Thoracic aorta (tissue), 2 donors: Measurements from ENCODE around the gene CDH23. TPM values are rescaled to one million over a fixed set of nuclear protein-coding genes. Genes with fewer than 3 reads are reported as not detected.

Experiments
- ATAC-seq: fragments of 150-250 bp; one replicate; pipeline ENCODE4 v1.8.0; 2017; ENCODE audit warnings: low read depth; ENCODE audit not compliant: insufficient number of reproducible peaks, low FRiP score
- DNase-seq: peaks from one replicate; pipeline ENCODE4 v3.0.0-alpha.2; 2020; ENCODE audit warnings: low spot score
- H3K27ac ChIP-seq, 2 donors: fragments of 200-600 bp; sonication (generic); 1 replicate in 1 of 2; 2 replicates in 1 of 2; pipeline ENCODE4 v1.5.1; 2016; ENCODE audit warnings: mild to moderate bottlenecking in 2 of 2, moderate library complexity in 2 of 2
- H3K27me3 ChIP-seq: fragments of 200-600 bp; sonication (generic); replicated peaks from 2 replicates; pipeline ENCODE4 v1.6.0; 2016; ENCODE audit warnings: mild to moderate bottlenecking; ENCODE audit not compliant: insufficient read depth
- H3K36me3 ChIP-seq: fragments of 200-600 bp; sonication (generic); one replicate; pipeline ENCODE4 v1.5.1; 2016
- H3K4me1 ChIP-seq, 2 donors: fragments of 200-600 bp; sonication (generic); 1 replicate in 1 of 2; 2 replicates in 1 of 2; pipeline versions ENCODE4 v1.5.1 to v1.6.0; 2016; ENCODE audit warnings: low read depth in 2 of 2, mild to moderate bottlenecking in 1 of 2; ENCODE audit not compliant: control insufficient read depth in 1 of 2
- H3K4me3 ChIP-seq: fragments of 200-600 bp; sonication (generic); 2 replicates; pipeline ENCODE4 v1.5.1; 2016; ENCODE audit warnings: mild to moderate bottlenecking
- H3K9me3 ChIP-seq: fragments of 200-600 bp; sonication (generic); 2 replicates; pipeline ENCODE4 v1.5.1; 2016
- total RNA-seq, 2 donors: library from RNA; depleted of rRNA; stranded (reverse); fragments of >200 nt; gene quantifications; one replicate each; pipeline versions ENCODE4 v1.1.0 to v1.2.3, GENCODE V29; 2016
- TF ChIP-seq, protein P1 (sequence below): fragments of 200-600 bp; sonication (generic); IDR thresholded peaks from one replicate; pipeline ENCODE4 v1.5.1; 2019; ENCODE audit warnings: antibody characterized with exemption

Gene CDH23
- total RNA-seq, 2 donors from 2014 or later = 10.6 to 10.8 TPM

DNA sequence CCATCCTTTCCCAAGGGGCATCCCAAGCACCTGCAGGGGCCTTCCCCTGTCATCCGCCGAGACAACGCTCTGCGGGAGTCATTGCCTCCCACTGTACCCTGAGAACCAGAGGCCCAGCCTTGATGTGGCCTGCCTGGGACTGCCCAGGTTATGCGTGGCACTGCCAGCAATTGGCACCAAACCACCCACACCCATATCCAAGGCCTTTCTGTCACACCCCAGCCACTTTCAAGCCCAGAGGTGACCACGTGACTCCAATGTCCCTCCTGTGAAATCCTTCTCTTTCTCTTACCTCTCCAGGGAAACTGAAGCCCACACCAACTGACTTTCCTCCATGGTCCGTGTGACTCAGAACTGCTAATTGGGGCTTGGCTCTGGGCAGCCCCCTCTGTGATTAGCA lies 198.9 kb downstream of the CDH23 start:
- Histone ChIP-seq H3K27me3 (no peaks in the 10 kb centered on the region), H3K27ac (no peak overlapping the region), H3K36me3 (no peaks in the 10 kb centered on the region), H3K4me3 (no peak overlapping the region), H3K9me3 (no peaks in the 10 kb centered on the region), H3K4me1 (peaks cover 0 to 10% of the 10 kb centered on the region in 2 donors)
- no peak for DNase-seq
- TF ChIP-seq, protein P1, sequence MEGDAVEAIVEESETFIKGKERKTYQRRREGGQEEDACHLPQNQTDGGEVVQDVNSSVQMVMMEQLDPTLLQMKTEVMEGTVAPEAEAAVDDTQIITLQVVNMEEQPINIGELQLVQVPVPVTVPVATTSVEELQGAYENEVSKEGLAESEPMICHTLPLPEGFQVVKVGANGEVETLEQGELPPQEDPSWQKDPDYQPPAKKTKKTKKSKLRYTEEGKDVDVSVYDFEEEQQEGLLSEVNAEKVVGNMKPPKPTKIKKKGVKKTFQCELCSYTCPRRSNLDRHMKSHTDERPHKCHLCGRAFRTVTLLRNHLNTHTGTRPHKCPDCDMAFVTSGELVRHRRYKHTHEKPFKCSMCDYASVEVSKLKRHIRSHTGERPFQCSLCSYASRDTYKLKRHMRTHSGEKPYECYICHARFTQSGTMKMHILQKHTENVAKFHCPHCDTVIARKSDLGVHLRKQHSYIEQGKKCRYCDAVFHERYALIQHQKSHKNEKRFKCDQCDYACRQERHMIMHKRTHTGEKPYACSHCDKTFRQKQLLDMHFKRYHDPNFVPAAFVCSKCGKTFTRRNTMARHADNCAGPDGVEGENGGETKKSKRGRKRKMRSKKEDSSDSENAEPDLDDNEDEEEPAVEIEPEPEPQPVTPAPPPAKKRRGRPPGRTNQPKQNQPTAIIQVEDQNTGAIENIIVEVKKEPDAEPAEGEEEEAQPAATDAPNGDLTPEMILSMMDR = no peak
- no peak for ATAC-seq

DNA sequence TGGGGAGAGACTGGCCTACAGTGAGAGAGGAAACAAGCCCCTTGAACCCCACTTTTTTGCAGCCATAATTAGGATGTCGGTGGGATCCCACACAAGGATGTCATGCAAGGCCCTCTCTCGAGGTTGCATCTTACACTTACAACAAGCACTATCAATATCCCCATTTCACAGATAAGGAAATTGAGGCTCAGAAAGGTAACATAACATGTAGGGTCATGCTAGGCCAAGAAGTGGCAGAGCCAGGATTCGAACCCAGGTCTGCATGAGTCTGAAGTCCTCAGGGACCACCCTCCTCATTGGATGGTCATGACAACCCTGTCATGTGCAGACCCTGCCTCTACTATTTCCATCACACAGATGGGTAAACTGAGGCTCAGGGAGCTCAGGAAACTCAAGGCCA lies 199.4 kb downstream of the CDH23 start:
- Histone ChIP-seq H3K36me3 (no peaks in the 10 kb centered on the region), H3K27me3 (no peaks in the 10 kb centered on the region), H3K4me1 (peaks cover 0 to 10% of the 10 kb centered on the region in 2 donors), H3K4me3 (no peak overlapping the region), H3K9me3 (no peaks in the 10 kb centered on the region), H3K27ac (no peak overlapping the region)
- ATAC-seq (no peak), DNase-seq (no peak)
- TF ChIP-seq, protein P1 = no peak

DNA sequence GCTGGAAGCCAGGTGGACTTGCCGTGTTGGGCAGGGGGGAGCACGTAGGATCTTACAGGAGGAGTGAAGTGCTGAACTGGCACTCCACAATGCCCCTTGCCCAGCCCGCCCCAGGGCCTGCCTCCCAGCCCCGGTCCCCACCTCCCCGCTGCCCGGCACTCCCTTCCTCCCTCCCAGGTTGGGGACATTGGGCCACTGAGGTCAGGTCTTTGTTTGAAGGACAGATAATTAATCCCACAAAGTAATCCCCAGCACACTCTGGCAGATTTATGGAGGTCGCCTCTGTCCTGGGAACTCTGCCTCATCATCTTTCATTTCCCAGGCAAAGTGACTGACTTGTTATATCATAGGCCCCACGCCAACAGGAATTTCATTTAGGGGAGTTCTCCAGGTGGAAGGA lies 200.0 kb downstream of the CDH23 start:
- Histone ChIP-seq H3K27ac (no peak overlapping the region), H3K4me3 (no peak overlapping the region), H3K9me3 (no peaks in the 10 kb centered on the region), H3K4me1 (peaks cover 0 to 10% of the 10 kb centered on the region in 2 donors), H3K27me3 (no peaks in the 10 kb centered on the region), H3K36me3 (no peaks in the 10 kb centered on the region)
- ATAC-seq = no peak
- TF ChIP-seq, protein P1 = no peak
- DNase-seq = no peak

DNA sequence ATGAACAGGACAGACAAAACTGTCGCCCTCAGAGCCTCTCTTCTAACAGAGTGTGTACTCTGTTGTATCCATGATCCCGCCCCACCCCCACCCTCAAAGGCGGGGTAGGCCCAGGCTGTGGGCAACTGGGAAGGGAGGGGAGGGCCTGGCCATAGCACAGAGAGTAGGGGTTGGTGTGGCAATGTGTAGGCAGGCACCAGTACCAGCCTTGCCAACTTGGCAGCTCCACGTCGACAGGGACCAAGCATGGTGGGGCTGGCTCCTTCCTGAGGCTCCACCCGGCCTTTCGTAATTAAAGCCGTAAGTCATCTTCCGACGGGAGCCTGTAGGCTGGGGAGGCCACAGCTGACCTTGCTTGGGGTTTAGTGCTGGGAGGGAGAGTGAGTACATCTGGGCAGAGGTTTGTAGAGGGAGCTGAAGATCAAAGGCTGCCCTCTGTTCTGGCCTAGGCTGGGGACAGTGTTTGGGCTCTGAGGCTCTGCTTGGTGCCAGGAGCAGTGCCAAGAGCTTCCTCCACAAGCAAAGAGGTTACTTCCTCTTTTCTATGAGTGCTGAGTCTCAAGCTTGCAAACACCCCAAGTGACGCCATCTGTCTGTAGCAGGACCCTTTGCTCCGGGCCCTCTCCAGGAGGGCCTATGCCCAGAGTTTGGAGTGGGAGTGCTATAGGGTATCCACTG lies 201.2 kb downstream of the CDH23 start:
- TF ChIP-seq, protein P1 = no peak
- H3K4me1 ChIP-seq = peaks cover 0 to 10% of the 10 kb centered on the region in 2 donors
- no peaks in the 10 kb centered on the region for H3K9me3 ChIP-seq
- no peaks in the 10 kb centered on the region for H3K36me3 ChIP-seq
- ATAC-seq (no peak), DNase-seq (no peak)
- H3K27me3 ChIP-seq = no peaks in the 10 kb centered on the region
- H3K27ac ChIP-seq = peak overlapping the region in 1 of 2 donors; percentile 46
- no peak overlapping the region for H3K4me3 ChIP-seq

DNA sequence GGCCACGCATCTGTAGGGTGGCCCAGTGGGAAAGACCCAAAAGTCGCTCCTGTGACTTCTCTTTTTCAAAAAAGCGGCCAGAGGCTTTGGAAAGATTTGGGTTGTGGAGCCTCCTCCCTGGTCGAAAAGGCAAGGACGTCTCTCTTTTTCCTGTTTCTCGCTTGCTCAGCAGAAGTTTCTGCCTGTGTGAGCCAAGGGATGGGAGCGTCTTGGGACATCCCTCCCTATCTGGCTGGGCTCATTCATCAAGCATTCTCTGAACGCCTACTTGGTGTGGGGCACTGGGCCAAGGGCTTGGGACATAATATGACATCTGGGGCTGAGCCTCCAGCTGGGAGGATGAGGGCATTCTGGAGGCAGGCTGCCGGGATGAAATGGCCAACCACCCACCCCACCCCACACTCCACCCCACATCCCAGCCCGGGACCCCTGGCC lies 201.9 kb downstream of the CDH23 start:
- H3K27me3 ChIP-seq = no peaks in the 10 kb centered on the region
- DNase-seq (no peak), ATAC-seq (no peak)
- TF ChIP-seq, protein P1 = no peak
- H3K9me3 ChIP-seq = no peaks in the 10 kb centered on the region
- peak overlapping the region in 1 of 2 donors; percentile 46 for H3K27ac ChIP-seq
- no peak overlapping the region for H3K4me3 ChIP-seq
- H3K36me3 ChIP-seq = no peaks in the 10 kb centered on the region
- peaks cover 0 to 10% of the 10 kb centered on the region in 2 donors for H3K4me1 ChIP-seq
